Upper lobe of left lung (tissue), 6 donors: ENCODE measurements around the gene CDK5RAP2. TPM values are rescaled to one million over a fixed set of nuclear protein-coding genes. Genes with fewer than 3 reads are reported as not detected.

Experiments used
- ATAC-seq, 2 donors: fragments of 200-7000 bp; cut with Tn5 transposase; one replicate each; pipeline ENCODE4 v1.9.1; 2022; ENCODE audit warnings: mild to moderate bottlenecking in 2 of 2, moderate library complexity in 2 of 2; ENCODE audit not compliant: low FRiP score in 2 of 2
- DNase-seq, 2 donors: peaks; one replicate each; pipeline ENCODE4 v3.0.0-alpha.2; 2019 to 2020
- H3K27ac ChIP-seq, 4 donors: fragments of 200-600 bp; sonication (generic); one replicate each; pipeline ENCODE4 v1.5.1; 2016 to 2019
- H3K27me3 ChIP-seq, 4 donors: fragments of 200-600 bp; sonication (generic); one replicate each; pipeline ENCODE4 v1.5.1; 2017 to 2019
- H3K36me3 ChIP-seq, 4 donors: fragments of 200-600 bp; sonication (generic); one replicate each; pipeline ENCODE4 v1.5.1; 2016 to 2019
- H3K4me1 ChIP-seq, 4 donors: fragments of 200-600 bp; sonication (generic); one replicate each; pipeline ENCODE4 v1.5.1; 2018 to 2019
- H3K4me3 ChIP-seq, 4 donors: fragments of 200-600 bp; sonication (generic); one replicate each; pipeline ENCODE4 v1.5.1; 2017 to 2019; ENCODE audit warnings: mild to moderate bottlenecking in 2 of 4, moderate library complexity in 1 of 4
- H3K9me3 ChIP-seq, 4 donors: fragments of 200-600 bp; sonication (generic); one replicate each; pipeline ENCODE4 v1.5.1; 2018 to 2019
- CTCF ChIP-seq, 6 experiments: fragments of 450-650 bp in 4 of 6; fragments of 200-600 bp in 2 of 6; sonication (generic) in 2 of 6; IDR thresholded peaks; one replicate each; pipeline ENCODE4 v1.5.1; 2016 to 2019; ENCODE audit warnings: antibody characterized with exemption in 6 of 6
- EP300 ChIP-seq, 4 donors: sonication (generic); formaldehyde crosslinking; IDR thresholded peaks; one replicate each; pipeline ENCODE4 v1.5.1; 2017; ENCODE audit warnings: antibody characterized with exemption in 4 of 4, control low read depth in 2 of 4
- POLR2A ChIP-seq, 4 donors: fragments of 450-650 bp; IDR thresholded peaks; one replicate each; pipeline ENCODE4 v1.5.1; 2016 to 2017; ENCODE audit warnings: antibody characterized with exemption in 4 of 4, mild to moderate bottlenecking in 2 of 4
- POLR2AphosphoS5 ChIP-seq, 2 donors: sonication (generic); formaldehyde crosslinking; IDR thresholded peaks; one replicate each; pipeline ENCODE4 v1.5.1; 2017; ENCODE audit warnings: antibody characterized with exemption in 2 of 2
- WGBS, 2 donors: methylation state at CpG; one replicate each; pipeline ENCODE4 v1.1.5; 2017 to 2018; 5-methylcytosine and 5-hydroxymethylcytosine counted together
- total RNA-seq, 6 donors: library from RNA; depleted of rRNA in 4 of 6; stranded (reverse); fragments of >200 nt in 4 of 6; gene quantifications; one replicate each; pipeline versions ENCODE4 v1.1.0 to v1.2.1, GENCODE V29; 2016 to 2021
- donor health status: DM: no; HTN: no; CAD: no; lungs with moderate emphysema.
- donor health status: DM: no; HTN: yes; CAD: no; lungs with severe emphysema.

The CDK5RAP2 gene
- total RNA-seq, 6 donors from 2014 or later, result 41.7 to 137 (median 51.6) TPM

- 78 to 88% methylated on average over 2 of the region's 2 CpGs for WGBS, 2 donors
- Histone ChIP-seq H3K4me1 (no peaks in the 10 kb centered on the region), H3K4me3 (no peak overlapping the region), H3K36me3 (peaks cover 5 to 77% (median 35%) of the 10 kb centered on the region in 4 donors), H3K27ac (no peak overlapping the region), H3K9me3 (no peaks in the 10 kb centered on the region), H3K27me3 (no peaks in the 10 kb centered on the region)
- TF ChIP-seq CTCF (IDR thresholded peaks at IDR 0.05) (no peak), POLR2A (IDR thresholded peaks at IDR 0.05) (no peak), POLR2AphosphoS5 (IDR thresholded peaks at IDR 0.05) (no peak), EP300 (IDR thresholded peaks at IDR 0.05) (no peak)
- no peak for DNase-seq
- no peak for ATAC-seq
Observed at GRCh38 chr9:120541921-120542320, 38.0 kb downstream of the CDK5RAP2 start.

GRCh38 chr9:120539951-120540350, 40.0 kb downstream of the CDK5RAP2 start:
- no peak overlapping the region for H3K4me3 ChIP-seq
- ATAC-seq (no peak), DNase-seq (no peak)
- no peaks in the 10 kb centered on the region for H3K27me3 ChIP-seq
- H3K27ac ChIP-seq, result no peak overlapping the region
- WGBS, 2 donors, result 95% methylated on average over 9 of the region's 9 CpGs
- H3K4me1 ChIP-seq, result no peaks in the 10 kb centered on the region
- no peaks in the 10 kb centered on the region for H3K9me3 ChIP-seq
- H3K36me3 ChIP-seq, result peaks cover 4 to 73% (median 34%) of the 10 kb centered on the region in 4 donors
- no peak for TF ChIP-seq EP300 (IDR thresholded peaks at IDR 0.05)
- no peak for TF ChIP-seq POLR2A (IDR thresholded peaks at IDR 0.05)
- TF ChIP-seq CTCF (IDR thresholded peaks at IDR 0.05), result no peak
- TF ChIP-seq POLR2AphosphoS5 (IDR thresholded peaks at IDR 0.05), result no peak

GRCh38 chr9:120538339-120538738, 41.6 kb downstream of the CDK5RAP2 start:
- WGBS, 2 donors, result 64 to 72% methylated on average over 3 of the region's 3 CpGs
- DNase-seq, result no peak
- no peaks in the 10 kb centered on the region for H3K27me3 ChIP-seq
- H3K9me3 ChIP-seq, result no peaks in the 10 kb centered on the region
- TF ChIP-seq CTCF (IDR thresholded peaks at IDR 0.05) (no peak), POLR2AphosphoS5 (IDR thresholded peaks at IDR 0.05) (no peak), POLR2A (IDR thresholded peaks at IDR 0.05) (no peak), EP300 (IDR thresholded peaks at IDR 0.05) (no peak)
- peaks cover 6 to 73% (median 29%) of the 10 kb centered on the region in 4 donors for H3K36me3 ChIP-seq
- no peaks in the 10 kb centered on the region for H3K4me1 ChIP-seq
- H3K27ac ChIP-seq, result no peak overlapping the region
- no peak for ATAC-seq
- no peak overlapping the region for H3K4me3 ChIP-seq

- ATAC-seq (no peak), DNase-seq (no peak)
- Histone ChIP-seq H3K36me3 (peaks cover 6 to 74% (median 29%) of the 10 kb centered on the region in 4 donors), H3K27me3 (no peaks in the 10 kb centered on the region), H3K9me3 (no peaks in the 10 kb centered on the region), H3K27ac (no peak overlapping the region), H3K4me1 (peaks cover 0 to 10% (median 6%) of the 10 kb centered on the region in 4 donors), H3K4me3 (no peak overlapping the region)
- TF ChIP-seq EP300 (IDR thresholded peaks at IDR 0.05), result no peak
- 80 to 81% methylated on average over 5 of the region's 5 CpGs for WGBS, 2 donors
Observed at GRCh38 chr9:120536949-120537640, 42.9 kb downstream of the CDK5RAP2 start.

- H3K27ac ChIP-seq, result no peak overlapping the region
- DNase-seq (no peak), ATAC-seq (no peak)
- 96 to 97% methylated on average over 6 of the region's 6 CpGs for WGBS, 2 donors
- H3K27me3 ChIP-seq, result no peaks in the 10 kb centered on the region
- no peak for TF ChIP-seq POLR2AphosphoS5 (IDR thresholded peaks at IDR 0.05)
- no peak for TF ChIP-seq POLR2A (IDR thresholded peaks at IDR 0.05)
- no peak for TF ChIP-seq EP300 (IDR thresholded peaks at IDR 0.05)
- no peak for TF ChIP-seq CTCF (IDR thresholded peaks at IDR 0.05)
- H3K4me3 ChIP-seq, result no peak overlapping the region
- H3K36me3 ChIP-seq, result peaks cover 6 to 70% (median 29%) of the 10 kb centered on the region in 4 donors
- no peaks in the 10 kb centered on the region for H3K9me3 ChIP-seq
- peaks cover 0 to 14% (median 7%) of the 10 kb centered on the region in 4 donors for H3K4me1 ChIP-seq
Observed at GRCh38 chr9:120536094-120536493, 43.9 kb downstream of the CDK5RAP2 start.
